ENCODE measurements around the gene TMEM184B. TPM values are rescaled to one million over a fixed set of nuclear protein-coding genes. Genes with fewer than 3 reads are reported as not detected.

TMEM184B gene
- total RNA-seq, 4 donors from 2014 or later = 25.4 to 40.7 (median 31.2) TPM

DNA sequence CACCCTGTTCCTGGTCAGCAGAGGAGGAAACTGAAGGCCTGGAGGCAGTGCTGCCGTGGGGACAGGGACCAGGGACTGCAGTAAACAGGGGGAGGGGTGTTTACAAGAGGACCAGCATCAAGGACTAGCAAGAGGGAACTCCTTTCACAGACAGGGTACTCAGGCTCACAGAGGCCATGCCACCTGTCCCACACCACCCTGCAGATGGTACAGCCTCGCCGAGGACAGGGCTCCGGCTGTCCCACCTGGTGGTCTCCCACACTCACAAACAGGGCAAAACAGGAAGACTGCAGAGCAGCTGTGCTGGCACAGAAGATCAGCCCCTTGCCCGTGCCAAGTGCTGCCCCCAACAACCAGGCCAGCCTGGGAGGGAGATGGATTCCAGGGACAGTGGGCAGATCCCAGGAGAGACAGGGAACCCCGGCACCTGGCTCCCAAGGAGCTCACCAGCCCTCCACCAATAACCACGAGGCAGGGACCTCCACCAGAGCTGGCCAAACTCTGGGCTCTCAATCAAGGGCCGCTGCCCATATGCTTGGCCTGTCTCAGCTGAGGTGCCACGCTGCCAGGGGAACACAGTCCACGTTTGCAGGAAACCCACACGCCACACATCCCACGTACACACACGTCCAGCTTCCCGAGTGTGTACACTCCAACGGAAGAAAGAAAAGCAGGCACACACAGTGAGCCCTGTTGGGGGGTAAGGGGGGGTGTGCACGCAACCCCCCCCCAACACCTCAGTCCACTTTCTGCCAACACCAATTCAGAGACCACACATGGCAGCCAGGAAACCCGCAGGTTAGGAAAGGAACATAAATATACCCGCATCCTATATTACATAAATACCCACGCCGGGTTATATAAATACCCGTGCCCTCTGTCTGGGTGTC is 42.4 kb upstream of the TMEM184B start:
- peak in 1 of 2 donors; percentile 21 for ATAC-seq
- Histone ChIP-seq H3K27me3 (no peaks in the 10 kb centered on the region), H3K9me3 (no peaks in the 10 kb centered on the region), H3K4me3 (peak overlapping the region; percentile 61 to 88 (median 78)), H3K4me1 (peaks cover 59 to 67% of the 10 kb centered on the region in 2 donors), H3K36me3 (no peaks in the 10 kb centered on the region), H3K27ac (peak overlapping the region; percentile 89 to 100 (median 98))
- TF ChIP-seq POLR2A (IDR thresholded peaks at IDR 0.05) (no peak), CTCF (IDR thresholded peaks at IDR 0.05 in 4 of 5, conservative IDR thresholded peaks at IDR 0.05 in 1 of 5) (no peak)
- no peak for DNase-seq
- intact Hi-C loops (cut with DNase I; ENCODE audit: low total_unique reads) (loop anchor here (5.0 kb wide), 3 partner anchors 113 to 392 kb away; partner anchors contain the start of genes GTPBP1 and MAFF), in situ Hi-C loops (cut with MboI; ENCODE audit: low sequenced_read_pairs in 4 of 4) (no loop called here)

GRCh38 chr22:38314051-38314932 is 41.5 kb upstream of the TMEM184B start:
- no peaks in the 10 kb centered on the region for H3K9me3 ChIP-seq
- DNase-seq (no peak), ATAC-seq (no peak)
- H3K27ac ChIP-seq = peak overlapping the region; percentile 89 to 100 (median 98)
- H3K36me3 ChIP-seq = no peaks in the 10 kb centered on the region
- TF ChIP-seq CTCF (IDR thresholded peaks at IDR 0.05 in 4 of 5, conservative IDR thresholded peaks at IDR 0.05 in 1 of 5) (no peak), POLR2A (IDR thresholded peaks at IDR 0.05) (no peak)
- in situ Hi-C loops (cut with MboI; ENCODE audit: low sequenced_read_pairs in 4 of 4) = no loop called here
- H3K27me3 ChIP-seq = no peaks in the 10 kb centered on the region
- peaks cover 68 to 76% of the 10 kb centered on the region in 2 donors for H3K4me1 ChIP-seq
- intact Hi-C loops (cut with DNase I; ENCODE audit: low total_unique reads) = no loop called here
- H3K4me3 ChIP-seq = peak overlapping the region; percentile 61 to 88 (median 78)

DNA sequence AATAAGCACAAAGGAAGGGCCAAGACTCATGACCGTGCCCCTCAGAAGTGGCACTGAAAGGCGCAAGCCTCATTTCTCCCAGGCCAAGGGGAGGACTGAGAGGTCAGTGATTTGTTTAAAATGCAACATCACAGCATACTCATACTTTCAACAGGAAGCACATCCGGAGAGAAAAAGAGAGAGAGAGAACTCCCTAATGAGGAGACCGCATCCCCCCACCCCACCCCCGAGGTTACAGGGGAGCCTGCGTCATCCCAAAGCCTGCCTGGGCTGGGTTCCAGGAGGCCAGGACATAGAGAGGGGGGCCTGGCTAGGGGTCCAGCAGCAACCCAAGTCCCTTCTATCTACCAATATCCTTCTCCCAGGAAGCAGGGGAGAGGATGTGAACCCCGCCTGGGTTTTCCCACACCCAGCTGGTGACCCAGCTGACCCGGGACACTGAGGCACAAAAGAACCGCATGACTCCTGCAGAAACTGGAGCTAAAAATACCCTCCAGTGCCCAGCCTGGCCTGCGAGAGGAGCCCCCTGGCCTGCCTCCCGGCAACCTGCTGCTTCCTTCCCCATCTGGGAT is 40.7 kb upstream of the TMEM184B start:
- H3K27me3 ChIP-seq = no peaks in the 10 kb centered on the region
- intact Hi-C loops (cut with DNase I; ENCODE audit: low total_unique reads) (no loop called here), in situ Hi-C loops (cut with MboI; ENCODE audit: low sequenced_read_pairs in 4 of 4) (no loop called here)
- peak in 1 of 2 donors; percentile 61 for DNase-seq
- TF ChIP-seq POLR2A (IDR thresholded peaks at IDR 0.05) (peak in 1 of 2 donors; percentile 15), CTCF (IDR thresholded peaks at IDR 0.05 in 4 of 5, conservative IDR thresholded peaks at IDR 0.05 in 1 of 5) (no peak)
- no peak for ATAC-seq
- peak overlapping the region; percentile 4 to 88 (median 69) for H3K4me3 ChIP-seq
- H3K27ac ChIP-seq = peak overlapping the region; percentile 89 to 100 (median 98)
- H3K9me3 ChIP-seq = no peaks in the 10 kb centered on the region
- H3K36me3 ChIP-seq = no peaks in the 10 kb centered on the region
- peaks cover 73 to 84% of the 10 kb centered on the region in 2 donors for H3K4me1 ChIP-seq

GRCh38 chr22:38312261-38312800 is 39.5 kb upstream of the TMEM184B start:
- no peak for DNase-seq
- TF ChIP-seq POLR2A (IDR thresholded peaks at IDR 0.05) (no peak), CTCF (IDR thresholded peaks at IDR 0.05 in 4 of 5, conservative IDR thresholded peaks at IDR 0.05 in 1 of 5) (no peak)
- intact Hi-C loops (cut with DNase I; ENCODE audit: low total_unique reads) = no loop called here
- no peak for ATAC-seq
- Histone ChIP-seq H3K27me3 (no peaks in the 10 kb centered on the region), H3K27ac (peak overlapping the region; percentile 89 to 100 (median 98)), H3K36me3 (no peaks in the 10 kb centered on the region), H3K4me3 (peak overlapping the region in 1 of 4 donors; percentile 11), H3K9me3 (no peaks in the 10 kb centered on the region), H3K4me1 (peaks cover 78 to 87% of the 10 kb centered on the region in 2 donors)
- in situ Hi-C loops (cut with MboI; ENCODE audit: low sequenced_read_pairs in 4 of 4) = no loop called here

All from gastrocnemius medialis (tissue), 4 donors.